GM18505 (cell line): ENCODE data around the gene KIF4A.
"Not testable (repeated sequence)": the region's sequence is repeated elsewhere in the genome, so short reads cannot be mapped to it uniquely, and the experiment has no call there.

Experiments used
- ATAC-seq: cut with Tn5 transposase; IDR thresholded peaks from one replicate; pipeline ENCODE4 v1.9.1; 2021; ENCODE audit not compliant: unreplicated experiment
- POLR2A ChIP-seq: IDR thresholded peaks from 4 replicates; pipeline ENCODE4 v1.6.1; 2011; ENCODE audit warnings: borderline replicate concordance; ENCODE audit not compliant: insufficient read depth, insufficient read length; ENCODE audit errors: extremely low read depth

The KIF4A gene, protein sequence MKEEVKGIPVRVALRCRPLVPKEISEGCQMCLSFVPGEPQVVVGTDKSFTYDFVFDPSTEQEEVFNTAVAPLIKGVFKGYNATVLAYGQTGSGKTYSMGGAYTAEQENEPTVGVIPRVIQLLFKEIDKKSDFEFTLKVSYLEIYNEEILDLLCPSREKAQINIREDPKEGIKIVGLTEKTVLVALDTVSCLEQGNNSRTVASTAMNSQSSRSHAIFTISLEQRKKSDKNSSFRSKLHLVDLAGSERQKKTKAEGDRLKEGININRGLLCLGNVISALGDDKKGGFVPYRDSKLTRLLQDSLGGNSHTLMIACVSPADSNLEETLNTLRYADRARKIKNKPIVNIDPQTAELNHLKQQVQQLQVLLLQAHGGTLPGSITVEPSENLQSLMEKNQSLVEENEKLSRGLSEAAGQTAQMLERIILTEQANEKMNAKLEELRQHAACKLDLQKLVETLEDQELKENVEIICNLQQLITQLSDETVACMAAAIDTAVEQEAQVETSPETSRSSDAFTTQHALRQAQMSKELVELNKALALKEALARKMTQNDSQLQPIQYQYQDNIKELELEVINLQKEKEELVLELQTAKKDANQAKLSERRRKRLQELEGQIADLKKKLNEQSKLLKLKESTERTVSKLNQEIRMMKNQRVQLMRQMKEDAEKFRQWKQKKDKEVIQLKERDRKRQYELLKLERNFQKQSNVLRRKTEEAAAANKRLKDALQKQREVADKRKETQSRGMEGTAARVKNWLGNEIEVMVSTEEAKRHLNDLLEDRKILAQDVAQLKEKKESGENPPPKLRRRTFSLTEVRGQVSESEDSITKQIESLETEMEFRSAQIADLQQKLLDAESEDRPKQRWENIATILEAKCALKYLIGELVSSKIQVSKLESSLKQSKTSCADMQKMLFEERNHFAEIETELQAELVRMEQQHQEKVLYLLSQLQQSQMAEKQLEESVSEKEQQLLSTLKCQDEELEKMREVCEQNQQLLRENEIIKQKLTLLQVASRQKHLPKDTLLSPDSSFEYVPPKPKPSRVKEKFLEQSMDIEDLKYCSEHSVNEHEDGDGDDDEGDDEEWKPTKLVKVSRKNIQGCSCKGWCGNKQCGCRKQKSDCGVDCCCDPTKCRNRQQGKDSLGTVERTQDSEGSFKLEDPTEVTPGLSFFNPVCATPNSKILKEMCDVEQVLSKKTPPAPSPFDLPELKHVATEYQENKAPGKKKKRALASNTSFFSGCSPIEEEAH

DNA sequence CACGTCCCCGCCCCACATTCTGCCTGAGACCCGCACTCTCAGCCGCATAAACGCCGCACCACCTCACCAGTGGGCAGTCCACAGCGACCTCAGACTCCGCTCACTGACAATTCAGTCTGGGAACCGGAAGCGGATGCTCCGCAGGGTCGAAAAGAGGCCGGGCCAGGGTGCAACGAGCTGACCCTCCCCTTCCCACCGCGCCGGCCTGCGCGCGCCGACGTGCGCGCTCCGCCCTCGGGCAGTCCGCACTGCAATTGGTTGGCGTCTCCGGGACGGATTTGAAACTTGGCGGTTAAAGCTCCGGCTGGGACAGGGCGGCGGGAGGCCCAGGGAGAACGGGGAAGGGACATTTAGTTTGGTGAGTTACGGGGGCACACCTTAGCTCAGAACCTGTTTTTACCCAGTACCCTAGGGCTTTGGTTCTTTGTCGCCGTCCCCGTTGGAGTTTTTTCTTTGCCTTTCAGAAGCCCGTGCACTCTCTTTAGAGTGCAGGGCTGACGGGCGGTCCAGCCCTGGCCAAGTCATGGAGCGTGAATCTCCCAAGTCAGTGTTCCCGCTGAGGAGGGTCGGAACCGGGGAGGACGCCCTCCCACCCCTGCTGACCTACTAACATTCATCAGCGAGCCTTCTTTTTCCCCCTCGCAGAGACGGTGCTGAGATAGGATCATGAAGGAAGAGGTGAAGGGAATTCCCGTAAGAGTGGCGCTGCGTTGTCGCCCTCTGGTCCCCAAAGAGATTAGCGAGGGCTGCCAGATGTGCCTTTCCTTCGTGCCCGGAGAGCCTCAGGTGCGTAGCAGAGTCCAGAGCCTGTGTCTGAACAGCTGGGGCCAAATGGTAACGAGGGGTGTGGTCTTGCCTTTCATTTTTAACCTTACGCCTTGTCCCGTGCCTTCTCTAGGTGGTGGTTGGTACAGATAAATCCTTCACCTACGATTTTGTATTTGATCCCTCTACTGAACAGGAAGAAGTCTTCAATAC is at the start of gene KIF4A, which contains the start of gene PDZD11:
KIF4A (plus strand) TSS at position 312 of the 978 bp plus-strand sequence; CDS start at position 667, 355 bp downstream.
PDZD11 (minus strand) TSS at position 135 of the 978 bp plus-strand sequence. CDS start 586 bp downstream, outside the sequence.
- peak; percentile 85 for TF ChIP-seq POLR2A
- peak; percentile 95 for ATAC-seq

DNA sequence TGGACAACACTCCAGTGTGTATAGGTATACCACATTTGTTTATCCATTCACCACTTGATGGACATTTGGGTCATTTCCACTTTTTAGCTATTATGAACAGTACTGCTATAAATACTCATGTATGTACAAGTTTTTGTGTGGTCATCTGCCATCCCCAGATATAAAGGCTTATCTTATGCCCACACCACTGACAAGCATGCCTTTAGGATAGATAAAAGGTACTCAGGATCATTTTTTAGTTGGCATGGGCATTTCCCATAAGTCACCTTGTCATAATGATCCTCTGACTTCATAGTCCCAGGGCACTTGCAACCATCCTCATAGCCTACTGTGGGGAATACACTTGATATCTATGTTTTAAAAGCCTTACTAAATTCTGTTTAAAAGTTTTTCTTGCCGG is 49.2 kb upstream of the KIF4A start:
- TF ChIP-seq POLR2A, result no peak
- no peak for ATAC-seq

DNA sequence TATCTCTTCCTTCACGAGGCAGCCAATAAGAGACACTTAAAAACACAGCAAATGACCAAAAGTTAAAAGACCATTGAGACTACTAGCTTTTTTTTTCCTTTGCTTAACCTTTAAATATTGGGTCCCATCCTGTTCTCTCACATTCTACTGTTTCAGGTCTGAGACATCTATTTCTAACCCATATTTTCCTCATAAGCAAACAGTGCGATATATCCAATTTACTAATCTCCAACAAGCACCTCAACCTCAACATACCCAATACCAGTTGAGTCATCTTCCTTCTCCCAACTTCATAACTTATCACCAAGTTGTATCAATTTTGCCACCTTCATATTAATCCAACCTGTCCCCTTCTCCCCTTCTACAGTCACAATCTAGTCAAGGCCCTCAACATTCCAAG is 48.4 kb upstream of the KIF4A start:
- ATAC-seq, result no peak
- TF ChIP-seq POLR2A, result no peak

GRCh38 chrX:70243601-70244000 is 46.3 kb upstream of the KIF4A start:
- not testable (repeated sequence) for ATAC-seq

DNA sequence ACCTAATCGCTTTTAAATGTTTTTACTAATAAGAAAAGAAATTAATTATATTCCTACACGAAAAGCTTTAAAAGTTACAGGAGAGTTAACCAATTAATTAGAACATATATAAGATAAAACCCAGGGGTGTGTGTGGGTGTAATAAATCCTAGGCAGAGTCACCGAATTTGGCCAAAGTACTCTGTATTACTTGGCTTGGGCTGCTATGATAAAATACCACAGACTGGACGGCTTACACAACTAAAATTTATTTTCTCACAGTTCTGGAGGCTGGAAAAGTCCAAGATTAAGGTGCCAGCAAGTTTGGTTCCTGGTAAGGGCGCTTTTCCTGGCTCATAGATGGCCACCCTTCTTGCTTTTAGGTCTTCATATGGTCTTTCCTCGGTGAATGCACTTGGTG is 45.0 kb upstream of the KIF4A start:
- ATAC-seq, result no peak
- TF ChIP-seq POLR2A, result no peak

- no peak for TF ChIP-seq POLR2A
- no peak for ATAC-seq
These were observed 42.7 kb upstream of the KIF4A start for GRCh38 chrX:70247252-70247651.

GRCh38 chrX:70252491-70252890 is 37.4 kb upstream of the KIF4A start:
- ATAC-seq, result no peak
- no peak for TF ChIP-seq POLR2A

DNA sequence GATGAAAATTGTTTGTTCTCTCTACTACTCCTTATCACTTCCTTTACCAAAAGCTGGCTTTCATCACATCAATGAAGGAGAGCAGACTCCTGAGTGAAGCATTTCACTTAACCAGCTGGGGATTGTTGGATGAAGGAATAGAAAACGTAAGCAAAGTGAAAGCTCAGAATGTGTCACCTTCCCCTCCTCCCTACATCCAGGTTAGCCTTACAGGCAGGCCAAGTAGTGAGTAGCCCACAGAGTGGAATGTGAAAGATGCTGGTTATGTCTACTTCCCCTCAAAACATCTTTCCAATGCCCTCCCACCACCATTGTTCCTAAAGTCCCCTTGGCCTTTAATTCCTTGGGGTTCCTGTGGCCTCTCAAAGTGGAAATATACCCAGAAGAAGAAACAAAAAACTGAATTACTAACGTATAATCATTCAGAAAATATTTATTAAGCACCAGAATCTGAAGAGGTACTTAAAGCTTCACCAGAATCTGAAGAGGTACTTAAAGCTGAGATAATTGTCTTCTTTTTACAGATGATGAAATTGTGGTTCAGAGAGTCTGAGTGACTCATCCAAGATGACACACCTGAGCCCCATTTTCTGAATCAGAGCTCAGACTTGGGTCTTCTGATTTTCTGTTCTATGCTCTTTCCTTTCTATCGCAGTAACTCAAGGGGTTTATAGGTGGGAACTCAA is 36.4 kb upstream of the KIF4A start:
- no peak for TF ChIP-seq POLR2A
- ATAC-seq, result no peak

DNA sequence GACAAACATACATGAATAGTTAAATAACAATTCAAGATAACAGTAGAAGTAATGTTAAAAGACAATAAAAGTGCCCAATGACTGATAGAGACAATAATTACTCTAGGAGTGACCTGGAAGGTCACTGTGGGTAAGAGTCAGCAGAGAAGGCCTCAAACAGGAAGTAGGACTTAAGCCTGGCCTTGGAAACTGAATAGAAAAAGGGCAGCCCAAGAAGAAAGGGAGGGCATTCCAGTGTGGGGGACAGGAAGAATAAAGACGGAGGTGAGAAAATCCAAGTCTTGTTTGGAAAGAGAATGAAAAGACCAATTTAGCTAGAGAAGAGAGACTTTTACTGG is 35.9 kb upstream of the KIF4A start:
- no peak for TF ChIP-seq POLR2A
- ATAC-seq, result no peak

GRCh38 chrX:70254909-70255308 is 35.0 kb upstream of the KIF4A start:
- no peak for TF ChIP-seq POLR2A
- no peak for ATAC-seq

DNA sequence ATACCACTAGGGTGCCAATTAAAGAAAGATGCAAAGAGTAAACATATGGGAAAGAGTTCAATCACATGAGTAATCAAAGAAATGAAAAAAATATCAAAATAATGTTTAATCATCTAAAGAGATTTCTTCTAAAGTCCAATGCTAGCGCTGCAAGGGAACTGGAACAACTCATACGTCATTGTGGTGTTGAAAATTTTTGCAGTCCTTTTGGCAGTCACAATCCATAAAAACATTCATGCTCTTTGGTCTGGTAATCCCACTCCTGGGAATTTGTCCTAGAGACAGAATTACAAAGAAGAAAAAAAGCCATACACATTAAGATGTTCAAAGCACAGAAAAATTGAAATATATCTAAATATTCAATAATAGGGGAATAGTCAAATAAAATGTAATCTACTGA is 34.5 kb upstream of the KIF4A start:
- no peak for ATAC-seq
- no peak for TF ChIP-seq POLR2A

- ATAC-seq, result no peak
These were observed 32.2 kb upstream of the KIF4A start for GRCh38 chrX:70257423-70258288.

More at GRCh38 chrX:70257423-70258288, 32.2 kb upstream of the KIF4A start:
- TF ChIP-seq POLR2A, result no peak
